AG10803 (cell line): ENCODE results near the gene MGMT.

Source experiments
- DNase-seq: peaks from one replicate; pipeline ENCODE4 v3.0.0; 2010; ENCODE audit warnings: low read depth
- H3K4me3 ChIP-seq: 2 replicates; pipeline ENCODE4 v1.5.1; 2011; ENCODE audit warnings: mild to moderate bottlenecking, low read length, control low read depth
- TF ChIP-seq, protein P1 (sequence below): conservative IDR thresholded peaks from 2 replicates; pipeline ENCODE4 v1.5.1; 2011; ENCODE audit warnings: mild to moderate bottlenecking, low read length, control low read depth, inconsistent platforms

Gene MGMT

DNA sequence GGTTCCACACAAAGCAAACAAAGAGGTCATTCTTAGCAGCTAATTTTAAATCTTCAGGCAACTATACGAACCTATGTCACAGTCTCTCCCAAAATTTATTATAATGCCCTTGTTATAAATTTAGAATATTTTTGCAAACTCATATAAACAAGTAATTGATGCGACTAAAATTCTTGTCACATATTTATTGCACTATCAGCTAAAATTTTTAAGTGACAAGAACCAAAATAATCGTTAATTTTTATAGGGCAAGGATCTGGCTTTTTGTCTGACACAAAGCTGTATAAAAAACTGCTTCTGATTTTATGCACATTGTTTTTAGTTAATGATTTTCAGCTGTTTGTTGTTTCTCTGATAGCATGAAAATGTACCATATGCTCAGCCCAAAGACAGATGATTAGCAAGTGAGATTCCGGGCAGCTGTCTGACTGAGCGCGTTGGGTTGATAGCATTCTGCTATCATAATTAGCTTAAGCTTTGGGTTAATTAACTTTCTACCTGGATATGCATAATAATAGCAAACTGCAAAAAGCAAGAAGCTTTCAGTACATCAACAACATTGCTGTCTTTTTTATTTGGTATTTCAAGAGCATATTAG is 136.0 kb downstream of the MGMT start:
- no peak for DNase-seq
- TF ChIP-seq, protein P1, sequence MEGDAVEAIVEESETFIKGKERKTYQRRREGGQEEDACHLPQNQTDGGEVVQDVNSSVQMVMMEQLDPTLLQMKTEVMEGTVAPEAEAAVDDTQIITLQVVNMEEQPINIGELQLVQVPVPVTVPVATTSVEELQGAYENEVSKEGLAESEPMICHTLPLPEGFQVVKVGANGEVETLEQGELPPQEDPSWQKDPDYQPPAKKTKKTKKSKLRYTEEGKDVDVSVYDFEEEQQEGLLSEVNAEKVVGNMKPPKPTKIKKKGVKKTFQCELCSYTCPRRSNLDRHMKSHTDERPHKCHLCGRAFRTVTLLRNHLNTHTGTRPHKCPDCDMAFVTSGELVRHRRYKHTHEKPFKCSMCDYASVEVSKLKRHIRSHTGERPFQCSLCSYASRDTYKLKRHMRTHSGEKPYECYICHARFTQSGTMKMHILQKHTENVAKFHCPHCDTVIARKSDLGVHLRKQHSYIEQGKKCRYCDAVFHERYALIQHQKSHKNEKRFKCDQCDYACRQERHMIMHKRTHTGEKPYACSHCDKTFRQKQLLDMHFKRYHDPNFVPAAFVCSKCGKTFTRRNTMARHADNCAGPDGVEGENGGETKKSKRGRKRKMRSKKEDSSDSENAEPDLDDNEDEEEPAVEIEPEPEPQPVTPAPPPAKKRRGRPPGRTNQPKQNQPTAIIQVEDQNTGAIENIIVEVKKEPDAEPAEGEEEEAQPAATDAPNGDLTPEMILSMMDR, result no peak
- no peak overlapping the region for H3K4me3 ChIP-seq

DNA sequence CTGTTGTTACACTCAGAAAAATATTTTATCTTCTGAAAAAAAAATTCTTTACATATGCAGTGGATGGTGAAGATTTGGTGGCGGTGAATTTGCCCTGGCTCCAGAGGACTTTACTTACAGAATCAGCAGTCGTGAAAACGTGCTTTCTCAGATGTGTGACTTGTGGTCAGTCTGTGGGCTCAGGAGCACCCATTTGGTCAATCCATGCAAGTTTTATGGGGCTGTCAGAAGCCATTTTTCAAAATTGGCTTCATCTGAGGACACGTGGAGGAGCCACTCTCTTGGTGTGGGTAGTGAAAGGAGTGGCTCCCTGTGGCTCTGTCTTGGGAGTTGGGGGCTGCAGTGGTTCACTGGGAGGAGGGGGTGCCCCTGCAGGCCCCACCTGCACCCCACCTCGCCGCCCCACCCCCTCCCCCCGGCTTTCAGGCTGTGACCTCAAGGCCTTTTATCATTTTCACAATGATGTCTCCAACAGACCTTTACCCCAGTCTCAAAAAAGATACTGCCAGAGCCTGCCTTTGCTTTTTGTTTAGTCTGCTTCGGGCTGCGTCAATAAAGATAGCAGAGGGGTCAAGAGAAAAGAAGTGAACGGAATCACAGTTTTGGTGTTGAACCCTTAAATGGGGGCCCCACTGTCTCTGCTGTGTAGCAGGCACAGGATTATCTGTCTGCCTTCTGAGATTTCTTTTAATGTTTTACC is 137.4 kb downstream of the MGMT start:
- no peak overlapping the region for H3K4me3 ChIP-seq
- DNase-seq, result no peak

DNA sequence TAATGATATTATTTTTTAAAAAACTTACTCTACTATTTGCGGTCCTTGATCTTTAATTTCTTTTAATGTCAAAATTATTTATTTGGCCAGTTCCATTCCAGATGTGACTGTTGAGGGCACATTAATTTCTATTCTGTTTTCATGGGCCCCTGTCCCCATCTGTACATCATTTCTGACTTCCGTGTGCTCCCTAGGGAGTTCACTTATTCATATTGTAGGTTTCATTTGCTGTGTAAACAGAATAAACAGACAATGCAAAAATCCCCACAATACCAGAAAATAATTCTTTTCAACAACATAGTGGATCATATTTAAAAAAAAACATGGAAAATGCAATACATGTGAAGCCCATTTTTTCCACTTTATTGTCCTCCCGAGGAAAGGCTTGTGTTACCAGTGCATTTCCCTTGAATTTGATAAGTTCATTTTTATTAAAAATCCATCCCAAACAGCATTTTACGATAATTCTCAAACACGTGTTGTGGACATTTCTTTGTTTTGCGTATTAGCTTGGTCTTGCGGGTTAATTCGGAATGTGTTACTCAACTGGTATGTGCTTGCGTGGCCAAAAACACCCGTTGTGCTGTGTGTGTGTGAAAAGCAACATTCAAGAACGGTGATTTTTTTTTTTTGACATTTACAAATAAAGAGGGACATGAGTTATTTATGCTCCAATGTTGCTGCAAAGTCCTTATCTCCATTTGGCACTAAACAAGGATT is 138.4 kb downstream of the MGMT start:
- H3K4me3 ChIP-seq, result no peak overlapping the region
- peak; percentile 62 for DNase-seq
- TF ChIP-seq, protein P1, result no peak

More for the DNA sequence above, 137.4 kb downstream of the MGMT start:
- TF ChIP-seq, protein P1, result no peak

DNA sequence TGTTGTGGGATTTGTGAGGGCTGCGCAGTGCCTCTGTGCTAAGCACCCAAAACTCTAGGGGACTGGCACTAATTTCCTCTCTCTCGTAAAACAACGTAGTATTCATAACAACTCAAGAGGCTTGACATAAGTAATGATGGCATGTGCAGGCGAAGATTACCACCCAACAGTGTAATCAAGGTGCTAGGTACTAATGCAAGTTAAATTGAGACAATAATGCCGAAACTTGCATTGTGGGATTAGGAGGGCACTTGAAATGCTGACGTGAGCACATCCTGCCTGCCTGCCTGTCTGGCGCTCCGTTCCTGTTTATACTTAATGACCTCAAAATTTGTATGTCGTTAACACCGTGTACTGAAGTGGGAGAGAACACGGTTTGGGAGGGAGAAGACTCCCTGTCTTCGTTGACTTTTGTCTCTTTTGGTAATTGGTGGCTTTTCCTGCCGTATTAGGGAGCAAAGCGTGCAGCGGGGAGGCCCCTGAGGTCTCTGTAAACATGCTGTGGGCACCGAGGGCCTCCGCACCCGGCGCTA is 139.0 kb downstream of the MGMT start:
- DNase-seq, result no peak
- TF ChIP-seq, protein P1, result no peak
- H3K4me3 ChIP-seq, result no peak overlapping the region

DNA sequence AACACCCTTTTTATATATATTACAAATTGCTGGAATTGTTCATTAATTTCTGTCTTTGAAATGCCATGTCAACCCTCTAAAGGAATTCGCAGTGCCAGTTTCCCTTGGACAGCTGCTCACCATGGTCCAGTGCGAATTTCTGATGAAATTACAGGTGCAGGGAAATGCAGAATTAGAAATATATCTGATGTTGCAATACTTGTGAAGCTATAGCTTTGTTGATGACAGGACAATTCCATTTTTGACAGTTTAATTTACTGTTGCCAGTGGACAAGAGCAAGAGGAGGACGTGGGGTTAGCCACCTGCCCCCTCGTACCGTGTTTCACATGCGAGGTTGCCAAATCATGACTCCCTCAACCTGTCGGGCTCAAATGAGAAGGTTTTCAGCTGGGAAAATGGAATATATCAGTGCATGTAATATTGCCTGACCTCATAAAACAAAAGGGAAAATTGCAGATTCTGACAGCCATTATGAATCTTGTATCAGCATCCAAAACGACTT is 140.6 kb downstream of the MGMT start:
- no peak overlapping the region for H3K4me3 ChIP-seq
- TF ChIP-seq, protein P1, result no peak
- DNase-seq, result no peak

DNA sequence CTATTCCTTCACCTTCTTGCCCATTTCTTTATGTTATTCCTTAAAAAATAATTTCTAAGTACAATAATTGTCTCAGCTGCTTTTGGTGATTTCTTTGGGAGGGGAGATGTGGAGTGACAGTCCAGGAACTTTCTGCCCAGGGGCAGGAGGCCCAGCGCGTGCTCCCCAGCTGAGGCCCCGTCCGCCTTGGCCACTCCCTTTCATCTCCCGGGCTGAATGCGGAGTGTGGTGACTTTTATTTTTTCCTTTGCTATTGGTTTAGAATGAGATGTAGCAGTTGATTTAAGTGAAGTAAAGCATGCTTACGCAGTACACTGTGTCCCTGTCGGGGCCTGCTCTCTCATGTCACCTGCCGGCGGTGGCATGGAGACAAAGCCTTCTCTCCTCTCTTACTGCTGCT is 141.6 kb downstream of the MGMT start:
- H3K4me3 ChIP-seq, result no peak overlapping the region
- TF ChIP-seq, protein P1, result no peak
- DNase-seq, result no peak
